GM19452 (cell line): Measurements from ENCODE around the gene STOX2.

ENCODE experiments used
- ATAC-seq: cut with Tn5 transposase; IDR thresholded peaks from one replicate; pipeline ENCODE4 v1.9.1; 2021; ENCODE audit not compliant: unreplicated experiment

STOX2 gene, protein sequence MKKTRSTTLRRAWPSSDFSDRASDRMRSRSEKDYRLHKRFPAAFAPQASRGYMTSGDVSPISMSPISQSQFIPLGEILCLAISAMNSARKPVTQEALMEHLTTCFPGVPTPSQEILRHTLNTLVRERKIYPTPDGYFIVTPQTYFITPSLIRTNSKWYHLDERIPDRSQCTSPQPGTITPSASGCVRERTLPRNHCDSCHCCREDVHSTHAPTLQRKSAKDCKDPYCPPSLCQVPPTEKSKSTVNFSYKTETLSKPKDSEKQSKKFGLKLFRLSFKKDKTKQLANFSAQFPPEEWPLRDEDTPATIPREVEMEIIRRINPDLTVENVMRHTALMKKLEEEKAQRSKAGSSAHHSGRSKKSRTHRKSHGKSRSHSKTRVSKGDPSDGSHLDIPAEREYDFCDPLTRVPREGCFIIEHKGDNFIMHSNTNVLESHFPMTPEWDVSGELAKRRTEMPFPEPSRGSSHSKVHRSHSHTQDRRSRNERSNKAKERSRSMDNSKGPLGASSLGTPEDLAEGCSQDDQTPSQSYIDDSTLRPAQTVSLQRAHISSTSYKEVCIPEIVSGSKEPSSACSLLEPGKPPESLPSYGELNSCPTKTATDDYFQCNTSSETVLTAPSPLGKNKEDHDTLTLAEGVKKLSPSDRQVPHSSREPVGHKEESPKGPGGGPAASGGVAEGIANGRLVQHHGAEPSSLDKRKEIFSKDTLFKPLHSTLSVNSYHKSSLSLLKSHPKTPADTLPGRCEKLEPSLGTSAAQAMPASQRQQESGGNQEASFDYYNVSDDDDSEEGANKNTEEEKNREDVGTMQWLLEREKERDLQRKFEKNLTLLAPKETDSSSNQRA (N-terminal part only)

DNA sequence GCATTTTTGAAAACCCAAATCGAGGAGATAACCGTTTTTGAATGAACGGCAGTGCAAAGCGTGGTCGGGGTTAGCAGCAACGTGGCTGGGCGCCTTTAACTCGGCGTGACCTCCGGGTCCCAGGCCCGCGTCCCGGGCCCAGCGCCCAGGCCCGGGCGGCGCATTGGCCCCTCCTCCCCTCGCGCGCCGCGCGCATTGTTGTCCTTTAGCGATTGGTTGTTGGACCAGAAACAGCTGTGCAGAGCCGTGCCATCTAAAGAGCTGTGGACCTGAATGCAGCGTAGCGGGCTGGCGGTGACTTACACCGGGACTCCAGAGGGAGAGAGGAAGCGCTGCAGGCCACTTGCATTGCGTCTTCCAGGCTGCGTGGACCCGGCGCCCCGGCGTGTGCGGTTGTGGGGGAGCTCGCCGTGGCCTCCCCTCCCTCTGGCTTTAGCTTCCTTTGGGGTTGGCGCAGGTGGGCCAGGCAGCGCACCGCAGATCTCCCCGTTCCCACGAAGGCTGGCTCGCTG is at the start of gene STOX2:
Gene STOX2, plus strand, starts transcription at position 227 of the 512 bp plus-strand sequence. CDS start 1,484 bp downstream, outside the sequence.
- no peak for ATAC-seq

DNA sequence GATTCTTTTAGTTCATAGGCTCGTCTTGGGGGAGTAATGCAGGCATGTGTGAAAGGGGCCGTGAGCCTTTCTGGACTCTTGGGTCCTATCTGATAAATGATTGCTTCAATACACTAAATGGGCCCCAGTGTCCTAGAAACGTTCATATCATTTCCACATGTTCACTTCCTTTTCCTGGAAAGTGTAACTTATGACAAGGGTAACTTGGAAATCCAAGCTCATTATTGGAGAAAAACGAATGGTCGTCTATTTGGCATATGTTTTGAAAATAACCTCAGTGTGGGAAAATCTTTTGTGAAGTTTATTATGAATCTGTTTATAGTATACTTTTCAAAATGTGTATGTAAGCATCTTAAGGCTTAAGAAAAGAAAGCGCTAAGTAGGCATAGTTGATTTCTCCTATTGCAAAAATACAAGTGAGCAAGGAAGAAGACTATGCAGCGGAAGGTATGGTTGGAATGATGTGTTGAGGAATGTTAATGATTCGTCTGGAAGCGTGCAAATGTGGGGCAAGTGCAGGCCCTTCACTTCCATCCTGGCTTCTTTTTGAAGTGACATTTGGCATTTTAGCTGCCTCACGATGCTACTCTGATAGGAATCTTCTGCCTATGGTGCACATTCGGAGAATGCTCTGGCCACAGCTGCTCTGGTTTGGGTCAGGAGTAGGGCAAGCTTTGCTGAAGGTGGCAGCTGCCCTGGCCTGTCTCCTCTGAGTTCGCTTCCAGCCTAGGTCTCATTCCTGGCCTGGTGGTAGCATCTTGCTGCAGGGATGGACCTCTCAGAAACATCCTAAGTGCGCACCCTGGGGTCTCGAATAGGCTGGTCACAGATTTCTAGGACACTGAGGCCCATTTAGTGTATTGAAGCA is 49.5 kb upstream of the STOX2 start:
- ATAC-seq, result no peak

DNA sequence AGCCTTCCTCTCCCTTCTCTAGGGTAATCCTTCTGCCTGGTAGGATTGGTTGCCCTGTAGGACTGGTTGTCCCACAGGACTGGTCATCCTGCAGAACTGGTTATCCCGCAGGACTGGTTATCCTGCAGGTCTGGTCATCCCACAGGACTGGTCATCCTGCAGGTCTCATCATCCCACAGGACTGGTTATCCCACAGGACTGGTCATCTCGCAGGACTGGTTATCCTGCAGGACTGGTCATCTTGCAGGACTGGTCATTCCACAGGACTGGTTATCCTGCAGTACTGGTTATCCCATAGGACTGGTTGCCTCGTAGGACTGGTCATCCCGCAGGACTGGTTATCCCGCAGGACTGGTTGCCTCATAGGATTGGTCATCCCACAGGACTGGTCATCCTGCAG is 48.1 kb upstream of the STOX2 start:
- no peak for ATAC-seq

DNA sequence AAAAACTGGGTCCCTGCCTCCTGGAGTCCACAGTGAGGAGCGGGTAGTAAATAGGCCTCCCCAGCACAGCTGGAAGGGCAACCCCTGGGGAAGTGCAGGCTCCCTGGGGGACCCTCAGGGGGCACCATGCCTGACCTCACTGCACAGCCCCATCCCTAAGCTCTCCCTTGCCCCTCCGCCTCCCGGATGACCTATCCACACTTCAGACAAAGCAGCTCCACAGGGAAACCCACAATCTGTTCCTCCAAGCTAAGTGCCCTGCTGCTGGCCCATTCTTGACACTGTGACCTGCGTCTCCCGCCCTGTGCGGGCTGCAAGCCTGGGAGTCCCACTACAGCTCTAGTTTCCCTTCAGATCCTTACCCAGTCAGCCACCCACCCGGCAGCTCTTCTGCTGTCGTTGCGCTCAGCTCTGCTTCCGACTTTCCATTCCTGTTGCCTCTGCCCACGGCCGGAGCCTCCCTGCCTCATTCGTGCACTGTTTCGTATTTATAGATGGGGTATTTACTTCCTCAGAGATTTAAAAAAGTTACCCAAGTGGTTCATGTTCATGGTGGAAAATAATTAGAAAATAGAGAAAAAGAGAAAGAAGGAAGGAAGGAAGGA is 47.0 kb upstream of the STOX2 start:
- ATAC-seq, result no peak

DNA sequence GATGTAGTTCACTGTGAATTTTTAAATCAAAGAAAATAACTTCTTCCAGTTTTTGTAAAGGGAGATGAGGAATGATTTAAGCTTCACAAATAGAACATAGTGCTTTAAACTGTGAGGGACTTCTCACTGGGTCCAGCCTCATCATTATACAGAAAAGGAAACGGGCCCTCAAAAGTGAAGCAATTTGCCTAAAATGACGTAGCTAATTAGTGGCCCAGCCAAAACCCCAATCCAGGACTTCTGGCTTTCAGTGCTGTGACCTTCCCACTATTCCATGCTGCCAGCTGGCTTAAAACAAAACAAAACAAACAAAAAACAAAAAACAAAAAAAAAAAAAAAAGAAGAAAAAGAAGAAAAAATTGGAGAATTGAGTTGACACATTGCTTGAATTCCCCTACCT is 45.0 kb upstream of the STOX2 start:
- no peak for ATAC-seq

DNA sequence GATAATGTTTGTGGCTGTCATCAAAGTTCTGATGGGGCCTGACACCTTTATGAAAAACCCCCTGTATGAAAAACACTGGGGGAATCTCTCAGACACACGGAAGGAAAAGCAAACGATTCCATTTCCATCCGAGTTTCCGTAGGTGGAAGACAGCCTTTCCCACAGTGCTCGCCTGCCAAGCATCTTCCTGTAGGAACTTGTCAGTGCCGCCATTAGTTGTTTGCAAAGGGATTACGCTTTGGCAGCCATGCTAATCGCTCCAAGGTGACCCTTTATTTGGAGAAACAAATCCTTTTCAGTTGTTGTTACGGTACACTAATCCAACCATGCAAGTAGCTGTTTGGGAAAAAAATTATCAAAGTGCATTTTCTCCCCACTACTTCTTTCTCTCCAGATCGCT is 44.4 kb upstream of the STOX2 start:
- ATAC-seq, result no peak

DNA sequence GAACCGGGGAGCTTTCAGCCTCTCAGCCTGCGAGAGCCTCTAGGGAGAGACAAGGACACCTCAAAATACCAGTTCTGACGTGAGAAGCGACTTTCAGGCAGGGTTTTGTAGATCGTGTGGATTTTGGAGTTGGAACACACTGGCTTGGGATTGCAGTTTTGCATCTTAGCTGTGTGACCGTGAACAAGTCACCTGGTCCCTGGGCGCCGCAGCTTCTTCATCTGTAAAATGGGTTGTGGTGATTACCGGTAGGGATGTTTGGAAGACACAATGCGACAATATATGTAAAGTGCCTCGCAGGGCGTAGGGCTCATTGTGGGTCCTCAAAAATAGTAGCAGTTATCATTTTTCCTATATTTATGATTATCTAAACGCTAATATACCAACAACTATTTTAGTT is 43.7 kb upstream of the STOX2 start:
- no peak for ATAC-seq

DNA sequence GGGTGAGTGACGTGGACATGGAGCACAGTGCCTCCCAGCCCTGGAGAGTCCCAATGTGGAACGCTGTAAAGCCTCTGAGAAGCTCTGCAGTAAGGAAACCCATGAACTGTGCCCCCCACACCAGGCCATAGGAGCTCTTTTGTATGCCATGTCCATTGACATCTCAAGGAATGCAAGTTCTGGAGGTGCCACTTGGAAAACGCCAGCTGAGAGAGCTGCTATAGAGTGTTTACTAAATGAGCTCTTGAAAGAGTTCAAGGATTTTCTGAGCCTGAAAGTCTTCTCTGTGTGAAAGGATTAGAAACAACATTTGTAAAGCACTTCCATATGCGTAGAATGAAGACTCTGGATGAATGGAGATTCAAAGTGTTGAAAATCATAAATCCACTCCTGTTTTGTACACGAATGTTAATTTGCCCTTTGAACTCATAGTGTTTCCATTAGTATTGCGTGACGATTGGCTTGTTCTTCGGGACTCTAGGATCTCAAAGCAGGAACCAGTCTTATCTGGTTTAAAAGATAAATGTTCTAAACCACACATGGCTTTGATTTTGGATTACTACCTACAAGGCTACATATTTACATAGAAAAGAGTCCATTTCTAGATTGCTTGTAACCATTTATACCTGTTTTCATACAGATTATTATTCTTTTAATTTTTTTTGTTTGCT is 41.8 kb upstream of the STOX2 start:
- no peak for ATAC-seq

DNA sequence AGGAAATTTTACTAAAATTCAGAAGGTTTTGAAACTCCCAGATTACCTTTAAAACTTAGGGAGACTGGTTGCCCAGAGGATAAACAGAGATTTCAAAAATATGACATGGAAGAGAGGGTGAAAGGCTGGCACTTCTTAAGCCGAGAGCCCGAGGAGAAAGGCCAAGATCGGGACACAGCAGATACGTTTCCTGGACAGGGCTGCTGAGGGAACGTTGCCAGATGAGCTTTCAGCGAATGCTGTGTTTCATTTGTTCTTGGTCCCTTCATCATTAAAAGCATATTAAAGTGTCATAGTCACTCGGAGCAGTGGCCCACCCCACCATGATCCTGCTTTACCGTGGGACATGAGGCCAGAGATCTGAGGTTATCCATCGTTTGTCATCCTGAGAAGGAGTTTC is 37.9 kb upstream of the STOX2 start:
- no peak for ATAC-seq

DNA sequence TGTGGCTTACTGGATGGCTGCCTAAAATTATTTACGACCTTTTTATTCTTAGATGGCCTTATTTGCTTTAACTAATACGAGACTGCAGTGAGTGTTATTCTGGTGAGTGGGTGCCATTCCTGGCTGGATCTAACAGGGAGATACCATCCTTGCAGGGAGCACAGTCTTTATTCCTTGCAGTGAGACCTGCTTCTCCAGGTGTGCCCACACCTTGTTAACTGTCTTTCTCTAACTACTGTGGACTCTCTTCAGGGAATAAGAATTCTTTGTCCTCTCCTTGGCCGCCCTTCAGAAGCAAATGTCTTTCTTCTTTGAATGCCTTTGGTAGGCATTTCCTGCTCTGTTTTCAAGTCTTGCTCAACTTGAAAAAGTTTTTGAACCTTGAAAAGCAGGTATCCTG is 34.1 kb upstream of the STOX2 start:
- no peak for ATAC-seq

DNA sequence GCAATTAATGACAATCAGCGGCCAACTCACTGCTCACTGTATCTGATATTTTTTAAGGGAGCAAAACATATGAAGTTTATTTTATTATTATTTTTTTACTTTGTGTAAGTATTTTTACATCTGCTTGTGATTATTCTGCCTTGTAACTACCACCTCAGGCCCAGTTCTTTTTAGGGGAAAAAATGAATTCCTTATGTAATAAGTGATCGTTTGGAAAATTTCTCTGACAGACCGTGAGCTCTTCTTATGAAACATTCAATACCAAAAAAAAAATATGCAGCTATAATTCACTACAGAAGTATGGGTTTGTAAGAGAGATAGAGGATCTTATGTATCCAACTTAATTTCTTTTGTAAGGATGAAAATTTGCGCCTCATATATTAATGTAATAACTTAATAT is 33.5 kb upstream of the STOX2 start:
- no peak for ATAC-seq

DNA sequence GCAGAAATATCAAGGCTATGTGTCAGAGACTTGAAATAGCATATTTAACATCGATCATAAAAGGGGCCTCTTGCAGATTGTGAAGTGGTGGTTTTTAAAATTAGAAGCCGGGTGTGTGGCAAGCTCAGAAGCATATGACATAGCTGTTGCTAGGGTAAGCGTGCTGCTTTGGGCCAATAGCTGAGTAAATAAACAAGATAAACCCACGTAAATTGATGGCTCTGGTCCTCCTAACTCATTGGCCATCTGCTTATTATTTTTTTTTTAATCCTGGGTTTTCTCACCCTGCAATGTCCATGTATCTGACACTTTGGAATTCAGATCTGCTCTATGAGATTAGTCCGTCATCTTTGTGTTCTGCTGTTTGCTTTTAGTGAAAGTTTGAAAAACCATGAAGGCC is 32.6 kb upstream of the STOX2 start:
- ATAC-seq, result no peak

DNA sequence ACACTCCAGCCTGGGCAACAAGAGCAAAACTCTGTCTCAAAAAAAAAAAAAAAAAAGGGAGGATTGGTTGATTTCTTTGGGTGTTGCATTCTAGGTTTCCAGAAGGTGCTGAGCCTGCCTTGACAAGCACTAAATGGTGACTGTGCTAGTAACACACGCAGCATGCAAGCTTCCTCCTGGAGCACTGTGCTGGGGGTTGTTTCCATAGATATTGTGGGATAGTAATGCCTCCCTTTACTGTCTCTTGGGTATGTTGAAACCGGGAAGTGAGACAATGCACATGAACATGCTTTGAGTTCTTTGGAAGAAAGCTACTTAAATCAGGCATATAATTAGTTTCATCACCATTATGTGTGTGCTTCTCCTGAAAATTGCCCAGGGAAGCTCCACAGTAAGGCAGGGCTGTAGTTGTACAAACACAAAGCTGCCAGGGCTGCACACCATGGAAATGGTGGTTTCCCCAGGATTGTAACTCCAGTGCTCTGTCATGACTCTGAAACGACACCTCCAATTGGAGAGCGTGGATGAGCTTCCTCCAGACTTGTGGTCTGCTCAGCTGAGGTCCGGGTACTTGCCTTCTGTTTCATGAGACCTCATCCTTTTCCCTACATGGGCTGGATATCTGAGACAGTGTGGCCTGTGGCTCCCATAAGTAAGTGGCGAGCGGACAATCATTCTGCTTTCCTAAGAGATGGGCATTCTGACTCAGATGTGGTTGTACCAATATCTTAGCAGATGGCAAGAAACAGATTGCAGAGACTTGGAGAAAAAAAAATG is 31.5 kb upstream of the STOX2 start:
- ATAC-seq, result no peak

DNA sequence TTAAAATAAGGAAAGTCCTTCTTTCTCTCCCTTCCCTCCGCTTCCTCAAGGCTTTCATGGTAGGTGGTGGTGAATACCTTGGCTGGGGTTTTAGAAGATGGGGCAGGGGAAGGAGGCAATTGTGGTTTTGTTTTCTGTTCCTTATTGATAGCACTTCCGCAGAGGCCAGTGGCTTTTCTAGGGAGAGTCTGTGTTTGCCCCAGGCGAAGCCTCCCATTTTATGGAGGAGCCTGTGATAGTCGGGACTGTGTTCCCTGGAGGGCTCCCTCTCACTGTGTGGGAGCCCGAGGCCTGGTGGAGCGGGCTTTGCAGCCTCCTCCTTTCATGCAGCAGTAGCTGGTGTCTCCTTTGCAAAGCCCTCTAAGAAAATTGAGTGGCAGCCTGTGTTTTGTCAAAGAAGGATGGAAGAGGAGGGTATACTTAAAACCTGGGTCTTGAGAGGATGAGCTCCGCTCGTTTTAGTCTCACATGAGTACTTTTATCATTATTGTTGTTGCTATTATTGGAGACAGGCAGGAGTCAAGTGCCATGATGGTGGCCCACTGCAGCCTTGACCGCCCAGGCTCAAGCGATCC is 29.8 kb upstream of the STOX2 start:
- ATAC-seq, result no peak

DNA sequence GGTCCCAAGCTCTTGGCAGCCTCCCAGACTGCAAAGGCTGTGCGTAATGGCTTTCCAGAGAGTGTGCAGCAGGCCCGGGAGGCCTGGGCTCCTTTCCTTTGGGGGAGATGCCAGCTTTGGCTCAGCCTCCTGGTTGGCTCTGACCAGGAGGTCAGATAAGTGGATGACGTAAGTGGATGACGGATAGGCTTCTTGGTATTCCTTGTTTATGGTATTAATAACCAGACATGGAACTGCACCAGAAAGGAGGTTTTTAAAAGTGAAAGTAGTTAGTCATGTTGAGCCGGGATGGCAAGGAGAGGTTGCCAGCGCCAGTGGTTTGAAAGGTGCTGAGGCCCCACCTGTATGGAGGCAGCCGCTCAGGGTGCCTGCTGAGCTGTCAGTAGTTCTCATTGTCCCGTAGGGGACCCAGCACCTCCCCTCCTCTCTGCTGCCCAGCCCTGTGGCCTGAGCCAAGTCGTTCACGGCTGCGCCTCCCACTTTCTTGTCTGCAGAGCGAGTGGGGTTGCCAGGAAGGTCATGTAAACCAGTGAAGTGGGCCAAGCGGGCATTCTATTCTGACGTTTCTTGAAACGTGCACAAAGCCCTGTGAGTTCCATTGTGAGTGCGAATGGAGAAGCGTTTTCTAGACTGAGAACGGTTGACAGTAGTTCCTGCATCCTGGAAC is 28.7 kb upstream of the STOX2 start:
- ATAC-seq, result no peak

DNA sequence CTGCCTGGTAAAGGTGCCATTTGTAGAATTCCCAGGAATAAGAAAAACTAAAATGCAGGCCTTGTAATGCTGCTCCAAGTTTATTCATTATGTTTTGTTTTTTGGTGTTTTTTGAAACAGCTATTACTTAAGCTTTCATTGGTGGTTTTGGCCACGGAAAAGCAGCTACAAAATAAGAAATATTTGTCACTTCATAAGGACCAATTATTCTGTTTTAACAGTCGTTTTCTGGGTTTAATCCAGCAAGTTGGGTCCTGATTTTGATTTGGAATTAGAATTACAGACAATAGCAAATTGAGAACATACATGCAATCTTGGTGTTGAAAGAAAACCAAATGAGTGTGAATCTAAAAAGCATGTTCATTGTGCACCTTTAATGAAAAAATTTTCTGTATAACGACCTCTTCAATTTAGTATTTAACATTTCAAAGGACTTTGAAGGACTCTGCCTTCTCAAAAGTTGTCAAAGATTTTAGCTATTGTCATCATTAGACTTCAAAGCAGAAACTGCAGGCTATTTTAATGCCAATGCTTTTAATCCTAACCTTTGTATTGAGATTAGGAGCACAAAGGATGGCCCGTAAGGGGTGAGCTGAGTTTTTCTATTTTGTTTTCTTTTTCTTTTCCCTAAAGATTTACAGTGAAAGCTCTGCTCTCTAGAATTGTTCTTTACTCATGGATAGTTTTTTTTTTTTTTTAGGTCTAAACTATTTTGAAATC is 26.7 kb upstream of the STOX2 start:
- no peak for ATAC-seq

DNA sequence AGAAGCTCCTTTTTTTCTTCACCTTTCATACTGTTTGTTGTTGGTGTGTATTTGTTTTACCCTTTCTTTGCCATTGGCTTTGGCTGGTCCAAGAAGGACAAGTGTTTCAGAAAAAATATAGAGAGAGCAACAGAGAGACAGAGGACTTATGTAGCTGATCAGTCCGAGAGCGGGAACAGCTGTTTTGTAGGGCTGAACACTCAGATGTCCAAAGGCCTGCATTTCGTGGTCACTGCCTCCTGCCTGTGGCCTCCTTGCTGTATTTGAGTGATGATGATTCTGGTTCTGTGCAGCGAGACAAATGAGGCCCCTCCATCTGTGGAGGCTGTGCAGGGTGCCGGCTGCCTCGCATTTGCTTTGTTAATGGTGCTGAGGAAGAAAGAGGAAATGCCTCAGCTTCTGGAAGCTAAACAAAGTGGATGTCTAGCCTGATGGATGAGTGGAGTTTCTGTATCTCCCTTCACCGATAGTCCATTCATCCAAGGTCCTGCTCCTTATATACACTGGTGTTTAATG is 19.8 kb upstream of the STOX2 start:
- ATAC-seq, result no peak

DNA sequence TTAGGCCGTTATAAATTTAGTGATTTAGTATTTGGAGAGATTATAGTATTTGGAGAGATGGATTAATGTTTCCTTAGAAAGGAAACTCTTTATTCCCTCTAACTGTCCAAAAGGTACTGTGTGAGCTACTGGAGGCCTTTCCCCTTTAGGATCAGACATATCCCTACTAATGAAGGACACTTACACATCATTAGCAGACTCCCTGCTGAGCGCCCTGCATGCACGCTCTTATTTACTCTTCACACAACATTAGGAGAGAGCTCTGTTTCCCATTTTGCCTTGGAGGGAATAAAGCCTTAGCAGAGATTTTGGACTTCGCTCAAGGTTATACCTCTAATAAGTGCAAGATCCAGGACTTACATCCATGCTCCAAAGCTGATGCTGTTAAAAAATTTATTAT is 17.8 kb upstream of the STOX2 start:
- no peak for ATAC-seq
